HG03469 (cell line): ENCODE data around the gene ADPRH.
"Not testable (repeated sequence)": the region's sequence is repeated elsewhere in the genome, so short reads cannot be mapped to it uniquely, and the experiment has no call there.

Experiments
- ATAC-seq: cut with Tn5 transposase; IDR thresholded peaks from one replicate; pipeline ENCODE4 v1.9.1; 2021; ENCODE audit warnings: mild to moderate bottlenecking, moderate library complexity, moderate number of reproducible peaks; ENCODE audit not compliant: unreplicated experiment

ADPRH gene

GRCh38 chr3:119579366-119580066, at the start of gene ADPRH:
Gene ADPRH (plus strand): TSS chr3:119579492. CDS start chr3:119582170, 2,678 bp downstream.
- peak; percentile 28 for ATAC-seq

GRCh38 chr3:119529883-119530282, 49.4 kb upstream of the ADPRH start:
- no peak for ATAC-seq

- ATAC-seq, result no peak
These were observed 48.8 kb upstream of the ADPRH start for GRCh38 chr3:119530456-119530855.

GRCh38 chr3:119531151-119531550, 48.1 kb upstream of the ADPRH start:
- no peak for ATAC-seq

GRCh38 chr3:119534296-119534695, 45.0 kb upstream of the ADPRH start:
- ATAC-seq, result no peak

GRCh38 chr3:119536757-119537156, 42.5 kb upstream of the ADPRH start:
- no peak for ATAC-seq

- peak; percentile 34 for ATAC-seq
These were observed 40.5 kb upstream of the ADPRH start for GRCh38 chr3:119538772-119539171.

- ATAC-seq, result no peak
These were observed 37.7 kb upstream of the ADPRH start for GRCh38 chr3:119541547-119541946.

- no peak for ATAC-seq
These were observed 37.0 kb upstream of the ADPRH start for GRCh38 chr3:119542168-119542767.

GRCh38 chr3:119543147-119543546, 36.1 kb upstream of the ADPRH start:
- no peak for ATAC-seq

GRCh38 chr3:119547227-119547626, 32.1 kb upstream of the ADPRH start:
- no peak for ATAC-seq

GRCh38 chr3:119548341-119548740, 31.0 kb upstream of the ADPRH start:
- ATAC-seq, result no peak

GRCh38 chr3:119550192-119550910, 28.9 kb upstream of the ADPRH start:
- ATAC-seq, result no peak

- no peak for ATAC-seq
These were observed 27.7 kb upstream of the ADPRH start for GRCh38 chr3:119551598-119551997.

- ATAC-seq, result not testable (repeated sequence)
These were observed 26.4 kb upstream of the ADPRH start for GRCh38 chr3:119552928-119553327.

GRCh38 chr3:119553823-119554415, 25.4 kb upstream of the ADPRH start:
- no peak for ATAC-seq

GRCh38 chr3:119555309-119555735, 24.0 kb upstream of the ADPRH start:
- ATAC-seq, result no peak

GRCh38 chr3:119555929-119556328, 23.4 kb upstream of the ADPRH start:
- ATAC-seq, result no peak

GRCh38 chr3:119557192-119557876, 22.0 kb upstream of the ADPRH start:
- no peak for ATAC-seq

- ATAC-seq, result no peak
These were observed 21.4 kb upstream of the ADPRH start for GRCh38 chr3:119557877-119558269.
